SH-SY5Y (cell line): Measurements from ENCODE around the gene DUSP6.

Experiments
- GATA2 ChIP-seq: IDR thresholded peaks from 2 replicates; pipeline ENCODE4 v1.6.1; 2011; ENCODE audit warnings: mild to moderate bottlenecking, low read depth, low read length
- GATA3 ChIP-seq: IDR thresholded peaks from 2 replicates; pipeline ENCODE4 v1.6.1; 2011; ENCODE audit warnings: low read depth, mild to moderate bottlenecking, low read length, moderate library complexity

DNA sequence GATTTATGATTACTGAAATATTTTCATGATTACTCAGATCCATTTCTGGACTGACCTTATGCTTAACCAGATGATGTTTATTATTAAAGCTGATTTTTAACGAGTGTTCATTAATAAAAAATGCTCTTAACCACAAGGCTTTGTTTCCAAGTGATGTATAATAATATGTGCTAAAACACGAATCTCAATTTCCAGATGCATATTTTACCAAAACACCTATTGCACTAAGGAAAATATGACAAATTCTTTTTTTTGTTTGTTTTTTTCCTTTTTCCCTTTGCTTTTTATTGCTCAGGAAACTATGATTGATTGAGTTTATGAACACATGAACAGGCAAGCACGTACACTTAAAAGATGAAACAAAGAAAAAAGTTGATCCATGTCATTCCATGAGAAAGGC lies 16.9 kb upstream of the DUSP6 start:
- TF ChIP-seq GATA2 (no peak), GATA3 (no peak)
